GM20000 (cell line): ENCODE results near the gene AURKB.
A peak's percentile ranks its signal among the peaks of the same experiment; 100 is the strongest.

Experiments
- DNase-seq: peaks from one replicate; pipeline ENCODE4 v3.0.0; 2012; ENCODE audit warnings: low spot score
- TF ChIP-seq, protein P1 (sequence below): IDR thresholded peaks from 2 replicates; pipeline ENCODE4 v1.5.1; 2012; ENCODE audit warnings: mild to moderate bottlenecking, control low read depth; ENCODE audit errors: extremely low read depth, missing control alignments

Gene AURKB

DNA sequence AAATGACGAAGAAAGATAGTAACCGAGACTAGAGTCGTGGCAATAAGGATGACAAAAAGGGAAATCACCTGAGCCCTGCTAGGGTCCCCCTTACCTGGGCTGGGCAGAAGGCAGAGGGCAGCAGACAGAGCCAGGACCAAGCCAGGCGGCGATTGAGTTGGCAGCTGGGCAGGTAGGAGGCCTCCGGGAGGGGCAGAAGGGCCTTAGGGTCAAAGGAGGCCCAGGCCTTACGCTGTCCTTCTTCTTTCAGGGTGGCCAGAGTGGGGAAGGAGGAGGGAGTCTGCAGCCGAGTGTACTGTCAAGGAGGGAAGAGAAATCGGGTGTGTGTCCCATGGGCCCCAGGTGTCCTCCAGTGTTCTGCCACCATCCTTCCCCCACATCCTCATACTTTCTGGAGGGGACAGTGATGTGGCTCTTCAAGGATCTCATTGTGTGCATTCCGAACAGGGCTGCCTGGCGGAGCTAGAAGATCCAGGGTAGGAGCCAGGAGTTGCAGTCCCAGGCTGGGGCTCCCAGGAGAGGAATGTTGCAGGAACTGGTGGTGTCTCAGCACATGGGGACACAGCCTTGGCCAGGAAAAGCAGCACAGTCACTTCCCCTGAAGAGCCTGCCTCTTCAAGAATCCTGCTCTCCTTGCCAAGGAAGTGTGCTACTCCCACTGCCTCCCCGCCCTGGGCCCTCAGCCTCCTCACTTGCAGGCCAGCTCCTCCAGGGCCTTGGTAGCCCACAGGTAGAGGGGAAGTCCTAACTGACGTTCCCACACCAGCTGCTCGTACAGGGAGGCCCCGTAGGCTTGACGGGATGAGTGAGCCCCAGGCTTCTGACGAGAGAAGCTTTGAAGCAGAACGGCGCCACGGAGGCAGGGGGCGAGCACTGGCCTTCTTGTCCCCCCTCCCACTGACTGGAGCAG, 24.2 kb upstream of the AURKB start:
- no peak for DNase-seq
- TF ChIP-seq, protein P1, sequence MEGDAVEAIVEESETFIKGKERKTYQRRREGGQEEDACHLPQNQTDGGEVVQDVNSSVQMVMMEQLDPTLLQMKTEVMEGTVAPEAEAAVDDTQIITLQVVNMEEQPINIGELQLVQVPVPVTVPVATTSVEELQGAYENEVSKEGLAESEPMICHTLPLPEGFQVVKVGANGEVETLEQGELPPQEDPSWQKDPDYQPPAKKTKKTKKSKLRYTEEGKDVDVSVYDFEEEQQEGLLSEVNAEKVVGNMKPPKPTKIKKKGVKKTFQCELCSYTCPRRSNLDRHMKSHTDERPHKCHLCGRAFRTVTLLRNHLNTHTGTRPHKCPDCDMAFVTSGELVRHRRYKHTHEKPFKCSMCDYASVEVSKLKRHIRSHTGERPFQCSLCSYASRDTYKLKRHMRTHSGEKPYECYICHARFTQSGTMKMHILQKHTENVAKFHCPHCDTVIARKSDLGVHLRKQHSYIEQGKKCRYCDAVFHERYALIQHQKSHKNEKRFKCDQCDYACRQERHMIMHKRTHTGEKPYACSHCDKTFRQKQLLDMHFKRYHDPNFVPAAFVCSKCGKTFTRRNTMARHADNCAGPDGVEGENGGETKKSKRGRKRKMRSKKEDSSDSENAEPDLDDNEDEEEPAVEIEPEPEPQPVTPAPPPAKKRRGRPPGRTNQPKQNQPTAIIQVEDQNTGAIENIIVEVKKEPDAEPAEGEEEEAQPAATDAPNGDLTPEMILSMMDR, result no peak

- no peak for DNase-seq
- TF ChIP-seq, protein P1, result no peak
Measured at GRCh38 chr17:8231701-8232100, 21.3 kb upstream of the AURKB start.

- TF ChIP-seq, protein P1, result no peak
- no peak for DNase-seq
Measured at GRCh38 chr17:8227238-8227581, 16.8 kb upstream of the AURKB start.

GRCh38 chr17:8226536-8227237, 16.3 kb upstream of the AURKB start:
- TF ChIP-seq, protein P1, result no peak
- DNase-seq, result peak; percentile 56

DNA sequence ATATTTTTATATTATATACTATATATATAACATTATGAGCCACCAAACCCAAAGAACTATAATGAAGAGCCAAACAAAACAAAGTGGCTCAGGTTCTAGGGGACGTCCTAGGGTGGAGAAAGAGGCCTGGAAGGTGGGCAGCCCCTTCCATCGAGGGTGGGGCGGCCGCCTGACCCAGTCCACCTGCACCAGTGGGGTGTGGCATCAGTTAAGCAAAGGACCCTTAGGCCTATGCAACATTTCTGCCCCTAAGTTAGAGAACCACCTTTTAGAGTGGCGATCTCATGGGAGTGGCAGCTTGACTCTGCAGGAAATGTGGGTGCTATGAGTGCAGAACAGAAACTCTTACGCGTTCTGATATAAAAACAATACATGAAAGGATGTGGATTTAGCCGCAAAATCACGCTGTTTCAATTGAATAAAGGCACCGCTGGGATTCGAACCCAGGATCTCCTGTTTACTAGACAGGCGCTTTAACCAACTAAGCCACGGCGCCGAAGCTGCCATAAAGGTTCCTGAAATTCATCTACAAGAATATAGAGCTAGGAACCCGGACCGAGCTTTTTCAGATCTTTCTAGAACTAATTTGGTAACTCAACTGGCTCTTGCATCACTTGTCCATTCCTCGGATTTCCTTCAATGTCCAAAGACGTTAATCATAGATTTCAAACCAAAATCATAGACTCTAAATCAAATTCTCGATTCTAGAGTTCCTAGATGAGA, 15.6 kb upstream of the AURKB start:
- DNase-seq, result no peak
- TF ChIP-seq, protein P1, result no peak

DNA sequence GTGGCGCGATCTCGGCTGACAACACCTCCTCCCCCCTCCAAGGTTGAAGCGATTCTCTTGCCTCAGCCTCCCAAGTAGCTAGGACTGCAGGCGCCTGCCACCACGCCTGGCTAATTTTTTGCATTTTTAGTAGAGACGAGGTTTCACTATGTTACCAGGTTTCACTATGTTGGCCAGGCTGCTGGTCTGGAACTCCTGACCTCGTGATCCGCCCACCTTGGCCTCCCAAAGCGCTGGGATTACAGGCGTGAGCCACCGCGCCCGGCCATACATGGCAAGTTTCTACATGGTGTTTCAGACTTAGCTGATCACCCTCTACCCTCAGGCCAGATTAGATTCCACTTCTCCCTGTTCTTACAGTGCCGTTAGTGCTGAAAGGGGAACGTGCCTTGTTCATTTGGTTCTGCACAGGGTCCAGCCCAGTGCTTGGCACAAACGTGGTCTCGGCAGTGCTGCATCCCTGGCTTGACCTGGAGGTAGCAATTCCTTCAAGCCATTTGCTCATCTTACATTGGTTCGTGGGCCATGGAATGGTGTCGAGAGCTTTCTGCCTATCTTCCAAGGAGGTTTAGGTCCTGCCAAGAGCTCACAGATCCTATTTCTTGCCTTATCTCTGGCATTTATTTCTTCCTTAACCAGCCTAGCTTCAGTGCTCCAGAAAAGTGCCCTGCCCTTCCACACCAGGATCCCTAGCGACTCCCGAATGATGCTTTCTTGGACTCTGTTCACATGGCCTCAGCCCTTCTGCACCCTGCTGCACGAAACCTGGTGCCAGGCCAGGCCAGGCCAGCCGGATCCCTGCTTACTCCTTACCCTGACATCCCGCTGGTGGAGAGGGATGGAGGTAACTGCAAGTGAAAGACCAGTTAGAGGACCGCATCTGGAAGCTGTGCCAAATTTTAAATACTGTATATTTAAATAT, 14.8 kb upstream of the AURKB start:
- no peak for DNase-seq
- TF ChIP-seq, protein P1, result no peak
